Activated CD4-positive, alpha-beta T cell treated with anti-CD3 and anti-CD28 coated beads, Interleukin-2, amount 50 U/mL, for 1 hour (primary cell): Measurements from ENCODE around the gene CSPG4.
"Not testable (repeated sequence)": the region's sequence is repeated elsewhere in the genome, so short reads cannot be mapped to it uniquely, and the experiment has no call there.

Experiments used
- DNase-seq: peaks from one replicate; pipeline ENCODE4 v3.0.0-alpha.2; 2020

CSPG4 gene

DNA sequence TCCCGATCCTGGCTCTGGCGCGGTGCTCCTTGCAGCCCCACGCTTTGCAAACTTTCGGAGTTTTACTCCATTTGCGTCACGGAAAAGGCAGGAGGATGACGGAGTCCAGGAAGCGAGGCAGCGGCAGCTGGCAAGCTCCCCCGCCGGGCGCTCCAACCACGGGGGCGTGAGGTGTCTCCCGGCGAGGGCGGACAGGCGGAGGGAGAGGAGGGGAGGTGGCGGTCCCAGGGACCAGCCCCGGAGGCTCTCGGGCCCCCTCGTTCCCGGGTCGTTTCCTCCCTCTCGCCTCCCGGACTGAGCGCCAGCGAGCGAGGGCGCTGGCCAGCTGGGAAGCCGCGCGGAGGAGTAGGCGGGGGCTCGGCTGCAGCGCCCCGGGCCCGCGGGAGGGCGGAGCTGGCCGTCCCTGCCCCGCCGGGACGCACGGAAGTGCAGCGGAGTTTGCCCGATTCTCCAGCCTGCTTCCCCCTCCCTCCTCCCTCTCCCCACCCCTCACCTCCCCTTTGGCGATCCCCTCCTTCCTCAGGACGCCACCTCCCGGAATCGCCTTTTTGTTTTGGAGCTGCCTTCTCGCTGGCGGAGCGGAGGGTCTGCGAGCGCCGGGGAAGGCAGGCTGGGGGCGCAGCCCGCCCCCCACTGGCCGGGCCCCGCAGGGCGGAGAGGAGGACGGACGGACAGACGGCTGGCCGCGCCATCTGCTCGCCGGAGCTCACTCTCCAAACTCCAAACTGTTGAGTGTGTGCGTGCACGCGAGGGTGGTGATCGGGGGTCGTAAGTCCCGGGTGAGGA is 65.1 kb downstream of the CSPG4 start, which contains the start of gene SNX33:
Gene SNX33, plus strand, starts transcription at position 543 of the 786 bp plus-strand sequence. CDS start 1,191 bp downstream, outside the sequence.
- DNase-seq, result peak; percentile 52

DNA sequence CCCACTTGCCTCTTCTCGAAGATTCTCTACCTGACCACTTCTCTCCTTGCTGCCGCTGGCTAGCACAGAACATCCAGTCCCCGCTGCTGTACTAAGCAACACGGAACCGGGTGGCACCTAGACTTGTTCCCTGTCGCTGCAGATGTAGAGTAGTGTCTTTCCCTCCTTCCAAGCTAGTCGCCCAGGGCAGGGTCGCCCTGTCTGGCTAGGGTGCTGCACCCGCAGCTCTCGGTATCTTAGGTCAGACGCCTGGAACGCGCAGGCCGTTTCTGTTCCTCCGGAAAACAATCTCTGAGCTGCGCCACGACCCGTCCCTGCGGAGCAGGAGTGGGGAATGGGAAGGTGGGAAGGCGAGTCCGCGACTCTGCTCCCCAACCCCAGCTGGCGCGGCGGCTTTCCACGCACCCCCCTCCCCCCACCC is 65.7 kb downstream of the CSPG4 start:
- no peak for DNase-seq

DNA sequence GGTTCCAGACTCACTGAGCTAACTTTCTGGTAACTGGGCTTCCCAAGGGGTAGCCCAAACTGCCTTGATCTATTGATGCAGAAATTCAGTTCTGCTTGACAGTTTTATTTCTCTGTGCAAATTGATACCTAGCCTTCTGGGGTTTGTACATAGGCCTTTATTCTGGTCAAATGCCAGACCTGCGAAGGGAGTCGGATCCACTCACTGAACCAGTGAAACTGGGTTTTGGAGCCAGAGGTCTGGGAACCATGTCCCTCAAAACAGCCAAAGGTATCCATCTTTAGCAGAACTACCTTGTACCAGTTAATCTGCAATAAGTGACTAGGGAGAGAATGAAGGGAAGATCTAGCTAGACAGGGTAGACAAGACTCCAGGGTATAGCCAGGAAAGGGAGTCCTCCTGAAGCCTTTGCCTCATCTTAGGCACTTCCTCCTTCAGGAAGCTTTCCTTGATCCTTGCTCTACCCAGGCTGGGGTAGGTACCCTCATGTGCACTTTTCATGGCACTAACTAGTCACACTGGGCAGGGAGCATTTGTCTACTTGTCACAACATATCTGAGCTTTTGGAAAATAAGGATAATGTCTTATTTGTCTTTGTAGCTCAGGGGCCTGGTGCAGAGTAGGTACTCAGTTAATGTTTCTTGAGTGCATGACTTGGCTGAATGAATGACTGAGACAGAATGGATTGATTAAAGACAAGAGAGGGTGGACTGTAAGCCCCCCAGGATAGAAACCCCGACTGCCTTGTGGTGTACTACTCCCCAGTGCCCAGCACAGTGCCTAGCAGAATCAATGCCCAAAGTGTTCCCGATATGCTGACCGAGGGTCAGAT is 66.3 kb downstream of the CSPG4 start:
- no peak for DNase-seq

DNA sequence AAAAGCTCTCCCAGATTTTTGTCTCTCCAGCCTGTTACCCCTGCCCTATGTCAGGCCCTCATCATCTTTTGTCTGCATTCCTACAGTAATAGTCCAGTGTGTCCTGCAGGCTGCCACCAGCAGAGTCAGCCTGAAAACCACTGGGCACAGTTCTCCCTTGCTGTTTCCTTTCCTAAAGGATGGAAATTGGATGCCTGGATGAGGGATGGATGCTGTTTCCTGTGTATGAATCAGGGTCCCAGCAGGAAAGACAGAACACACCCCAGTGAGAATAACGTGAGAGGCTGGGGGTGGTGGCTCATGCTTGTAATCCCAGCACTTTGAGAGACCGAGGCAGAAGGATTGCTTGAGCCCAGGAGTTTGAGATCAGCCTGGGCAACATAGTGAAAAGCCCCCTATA is 68.3 kb downstream of the CSPG4 start:
- no peak for DNase-seq

DNA sequence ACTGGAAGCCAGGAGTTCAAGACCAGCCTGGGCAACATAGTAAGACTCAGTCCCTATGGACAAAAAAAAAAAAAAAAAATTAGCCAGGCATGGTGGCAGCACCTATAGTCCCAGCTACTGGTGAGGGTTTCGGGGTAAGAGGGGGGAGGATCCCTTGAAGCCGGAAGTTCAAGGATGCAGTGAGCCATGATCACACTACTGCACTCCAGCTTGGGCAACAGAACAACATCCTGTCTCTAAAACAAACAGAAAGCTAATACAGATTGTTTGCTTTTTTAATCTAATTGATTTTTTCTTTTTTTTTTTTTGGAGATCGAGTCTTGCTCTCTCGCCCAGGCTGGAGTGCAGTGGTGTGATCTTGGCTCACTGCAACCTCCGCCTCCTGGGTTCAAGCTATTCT is 71.0 kb downstream of the CSPG4 start:
- DNase-seq, result no peak

- no peak for DNase-seq
Observed at GRCh38 chr15:75641179-75641503, 71.5 kb downstream of the CSPG4 start.

GRCh38 chr15:75640483-75641178 is 72.0 kb downstream of the CSPG4 start:
- DNase-seq, result peak; percentile 52

DNA sequence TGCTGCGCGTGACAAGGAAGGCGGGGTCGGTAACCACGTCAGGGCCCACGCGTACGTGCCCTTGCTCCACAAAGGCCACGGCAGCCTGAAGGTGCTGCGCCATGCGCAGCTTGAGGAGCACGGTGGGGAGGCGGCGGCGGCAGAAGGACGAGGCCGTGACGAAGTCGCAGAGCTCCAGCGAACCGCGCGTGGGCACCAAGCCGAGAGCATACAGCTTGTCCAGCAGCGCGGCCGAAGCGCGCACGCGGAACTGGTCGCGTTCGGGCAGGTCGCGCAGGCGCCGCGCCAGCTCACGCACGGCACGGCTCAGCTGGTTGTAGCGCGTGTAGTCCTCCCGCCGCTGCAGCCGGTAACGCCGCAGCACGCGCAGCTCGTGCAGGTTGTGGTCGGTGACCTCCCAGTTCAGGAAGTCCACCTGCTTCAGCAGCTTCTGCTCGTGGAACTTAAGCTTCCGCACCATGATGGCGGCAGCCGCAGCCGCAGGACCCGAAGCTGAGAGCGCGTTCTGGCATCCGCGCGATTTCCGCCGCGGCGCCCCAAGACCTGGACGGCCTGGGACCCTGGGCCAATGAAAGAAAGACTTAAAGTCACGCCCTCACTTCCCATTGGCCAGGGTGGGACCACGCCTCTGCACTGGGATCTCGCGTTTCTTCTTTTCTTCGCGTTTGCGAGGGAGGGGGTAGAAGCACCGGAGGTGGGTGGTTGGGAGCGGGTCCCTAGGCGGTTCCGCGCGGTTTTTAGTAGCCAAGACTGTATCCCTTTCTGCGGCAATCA is 72.8 kb downstream of the CSPG4 start, which contains the start of gene IMP3:
Gene IMP3, minus strand, starts transcription at position 516 of the 774 bp plus-strand sequence. Its CDS starts 56 bp downstream, at position 460.
- peak; percentile 89 for DNase-seq

DNA sequence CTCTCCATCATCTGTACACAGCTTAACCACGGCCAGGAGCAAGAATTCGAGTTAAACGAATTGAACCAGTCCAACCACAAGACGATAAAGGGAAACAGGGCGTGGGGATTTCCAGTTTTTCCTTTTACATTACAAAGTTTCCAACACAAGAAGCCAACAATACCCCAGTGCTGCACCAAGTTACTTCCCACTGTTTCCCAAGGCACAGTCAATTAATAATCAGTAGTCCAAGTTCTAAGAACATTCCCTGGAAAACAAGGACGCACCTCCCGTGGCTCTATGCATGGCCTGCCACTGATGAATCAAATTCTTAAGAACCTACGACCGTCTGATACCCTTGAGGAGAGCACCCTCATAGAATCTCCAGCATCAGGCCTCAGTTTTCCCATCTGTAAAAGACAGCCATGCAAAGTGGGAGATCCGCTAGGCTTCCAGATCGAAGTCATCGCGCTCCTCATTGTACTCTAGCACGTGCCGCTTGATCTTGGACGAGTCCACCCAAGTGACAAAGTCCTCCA is 73.4 kb downstream of the CSPG4 start:
- DNase-seq, result no peak

DNA sequence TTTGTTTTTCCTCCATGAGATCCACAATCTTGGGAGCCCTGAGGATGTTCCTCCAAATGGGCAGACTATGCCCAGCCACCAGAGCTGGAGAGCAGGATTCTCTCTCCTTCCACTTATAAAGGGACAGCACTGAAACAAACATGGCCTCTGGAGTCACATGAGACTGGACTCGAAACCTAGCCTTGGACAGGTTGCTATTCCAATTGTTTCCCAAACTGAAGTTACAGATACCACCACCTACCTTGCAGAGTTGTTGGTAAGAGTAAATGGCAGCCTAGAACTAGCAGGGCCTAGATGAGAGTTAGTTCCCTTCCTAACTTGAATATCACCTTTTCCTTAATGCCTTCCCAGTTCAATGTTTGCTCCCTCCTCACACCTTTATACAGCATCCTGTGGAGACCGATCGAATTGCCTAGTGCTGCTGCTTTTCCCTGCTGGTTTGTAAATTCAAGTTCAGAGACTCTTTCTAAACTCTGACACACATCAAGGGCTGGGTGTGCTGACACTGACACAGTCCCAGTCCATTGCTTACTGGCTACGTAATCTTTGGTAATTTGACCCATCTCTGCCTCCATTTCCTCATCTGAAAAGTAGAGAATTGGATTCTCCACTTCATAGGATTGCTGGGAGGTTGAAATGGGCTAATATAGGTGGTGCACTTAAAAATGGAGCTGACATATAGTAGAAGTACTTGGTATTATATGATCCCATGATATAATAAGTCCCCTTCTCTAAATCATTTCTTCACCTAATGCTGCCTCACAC is 75.2 kb downstream of the CSPG4 start:
- no peak for DNase-seq

GRCh38 chr15:75636026-75636425 is 76.6 kb downstream of the CSPG4 start:
- DNase-seq, result no peak

DNA sequence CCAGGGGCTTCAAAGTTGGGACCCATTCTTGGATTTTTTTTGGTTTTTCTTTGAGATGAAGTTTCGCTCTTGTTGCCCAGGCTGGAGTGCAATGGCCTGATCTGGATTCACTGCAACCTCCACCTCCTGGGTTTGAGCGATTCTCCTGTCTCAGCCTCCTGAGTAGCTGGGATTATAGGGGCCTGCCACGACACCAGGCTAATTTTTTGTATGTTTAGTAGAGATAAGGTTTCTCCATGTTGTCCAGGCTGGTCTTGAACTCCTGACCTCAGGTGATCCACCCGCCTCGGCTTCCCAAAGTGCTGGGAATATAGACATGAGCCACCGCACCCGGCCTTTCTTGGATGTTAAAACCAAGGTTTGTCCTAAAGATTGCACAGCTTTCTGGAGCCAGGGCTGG is 78.7 kb downstream of the CSPG4 start:
- DNase-seq, result not testable (repeated sequence)

DNA sequence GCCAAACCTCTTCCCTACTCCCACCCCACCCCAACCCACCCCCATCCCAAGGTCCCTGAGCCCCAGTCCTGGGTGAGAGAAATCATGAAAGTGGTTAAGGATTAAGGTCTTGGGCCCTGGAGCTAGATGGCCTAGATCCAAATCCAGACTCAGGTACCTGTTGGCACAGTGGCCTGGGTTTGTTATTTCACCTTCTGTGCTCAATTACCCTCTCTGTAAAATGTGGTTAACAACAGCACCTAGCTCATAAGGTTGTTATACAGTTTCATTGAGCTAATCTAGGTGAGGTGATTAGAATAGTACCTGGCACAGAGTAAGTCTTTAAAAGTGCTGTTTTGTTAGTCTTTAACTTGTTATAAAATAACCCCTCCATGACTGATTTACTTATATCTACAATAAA is 80.7 kb downstream of the CSPG4 start:
- no peak for DNase-seq

GRCh38 chr15:75625542-75626347 is 86.9 kb downstream of the CSPG4 start, which contains the start of gene SNUPN:
SNUPN (minus strand) TSS chr15:75625725; CDS start chr15:75621051, 4,674 bp downstream.
- DNase-seq, result peak; percentile 93
